ENCODE measurements around the gene HS6ST1.
"Not testable (repeated sequence)": the region's sequence is repeated elsewhere in the genome, so short reads cannot be mapped to it uniquely, and the experiment has no call there.

Gene HS6ST1

GRCh38 chr2:128268611-128269010 lies 50.1 kb downstream of the HS6ST1 start:
- DNase-seq (ENCODE audit: low read depth in 2 of 2) = not testable (repeated sequence)

GRCh38 chr2:128268145-128268544 lies 50.5 kb downstream of the HS6ST1 start:
- not testable (repeated sequence) for DNase-seq (ENCODE audit: low read depth in 2 of 2)

- not testable (repeated sequence) for DNase-seq (ENCODE audit: low read depth in 2 of 2)
Observed at GRCh38 chr2:128267649-128268048, 51.0 kb downstream of the HS6ST1 start.

GRCh38 chr2:128267197-128267596 lies 51.5 kb downstream of the HS6ST1 start:
- DNase-seq (ENCODE audit: low read depth in 2 of 2) = not testable (repeated sequence)

- not testable (repeated sequence) for DNase-seq (ENCODE audit: low read depth in 2 of 2)
Observed at GRCh38 chr2:128266463-128266862, 52.2 kb downstream of the HS6ST1 start.

GRCh38 chr2:128265608-128265993 lies 53.1 kb downstream of the HS6ST1 start:
- not testable (repeated sequence) for DNase-seq (ENCODE audit: low read depth in 2 of 2)

- DNase-seq (ENCODE audit: low read depth in 2 of 2) = no peak
Observed at GRCh38 chr2:128264881-128265607, 53.6 kb downstream of the HS6ST1 start.

- DNase-seq (ENCODE audit: low read depth in 2 of 2) = no peak
Observed at GRCh38 chr2:128263902-128264331, 54.8 kb downstream of the HS6ST1 start.

GRCh38 chr2:128262315-128263253 lies 56.1 kb downstream of the HS6ST1 start:
- DNase-seq (ENCODE audit: low read depth in 2 of 2) = no peak

GRCh38 chr2:128261245-128262128 lies 57.2 kb downstream of the HS6ST1 start:
- no peak for DNase-seq (ENCODE audit: low read depth in 2 of 2)

- no peak for DNase-seq (ENCODE audit: low read depth in 2 of 2)
Observed at GRCh38 chr2:128260239-128261138, 58.2 kb downstream of the HS6ST1 start.

GRCh38 chr2:128259585-128259984 lies 59.1 kb downstream of the HS6ST1 start:
- no peak for DNase-seq (ENCODE audit: low read depth in 2 of 2)

GRCh38 chr2:128258218-128258617 lies 60.5 kb downstream of the HS6ST1 start:
- DNase-seq (ENCODE audit: low read depth in 2 of 2) = no peak

GRCh38 chr2:128252501-128252900 lies 66.2 kb downstream of the HS6ST1 start:
- no peak for DNase-seq (ENCODE audit: low read depth in 2 of 2)

- DNase-seq (ENCODE audit: low read depth in 2 of 2) = not testable (repeated sequence)
Observed at GRCh38 chr2:128252086-128252485, 66.6 kb downstream of the HS6ST1 start.

- DNase-seq (ENCODE audit: low read depth in 2 of 2) = no peak
Observed at GRCh38 chr2:128250229-128251025, 68.2 kb downstream of the HS6ST1 start.

GRCh38 chr2:128249555-128249954 lies 69.1 kb downstream of the HS6ST1 start:
- no peak for DNase-seq (ENCODE audit: low read depth in 2 of 2)

GRCh38 chr2:128245813-128246212 lies 72.9 kb downstream of the HS6ST1 start:
- DNase-seq (ENCODE audit: low read depth in 2 of 2) = no peak

GRCh38 chr2:128241896-128242295 lies 76.8 kb downstream of the HS6ST1 start:
- DNase-seq (ENCODE audit: low read depth in 2 of 2) = no peak

Data from stimulated activated CD4-positive, alpha-beta T cell treated with anti-CD3 and anti-CD28 coated beads, Interleukin-12 subunit alpha, Interleukin-12 subunit beta, amount 100 ng/mL, for 24 hours (primary cell).